K562 (cell line): ENCODE results near the gene SLCO3A1. TPM values are rescaled to one million over a fixed set of nuclear protein-coding genes. Genes with fewer than 3 reads are reported as not detected.

Source experiments
- ATAC-seq: fragments of 200-7000 bp; cut with Tn5 transposase; 3 replicates; pipeline ENCODE4 v1.9.1; 2020; ENCODE audit warnings: moderate library complexity
- BruUV-seq: library from RNA; stranded (reverse); fragments of 400-500 nt; replicated peaks from 2 replicates; lab custom pipeline; 2021; lab: Mats Ljungman, UMichigan
- CTCF ChIA-PET: fragments of 300-600 bp; formaldehyde crosslinking; extraction: SDS; loops from one replicate; lab custom pipeline; 2021; ENCODE audit warnings: low intra/inter-chr PET ratio; lab: Yijun Ruan, JAX
- POLR2A ChIA-PET: fragments of 300-600, 350-650 bp; sonication (Branson Sonifier 250); formaldehyde crosslinking; extraction: SDS; loops from one replicate; lab custom pipeline; 2021; ENCODE audit warnings: antibody characterized with exemption, inconsistent platforms; lab: Yijun Ruan, JAX
- DNase-seq, 4 experiments: peaks; one replicate each; pipeline versions ENCODE4 v3.0.0 to v3.0.0-alpha.2; 2011 to 2018; ENCODE audit warnings: low spot score in 3 of 4, mixed read lengths in 3 of 4; ENCODE audit errors: extremely low read depth in 1 of 4
- FAIRE-seq: peaks from 2 replicates; lab custom pipeline; 2011; peaks lifted over from hg19 to GRCh38; lab: Jason Lieb, UNC
- H2AFZ ChIP-seq: 2 replicates; pipeline ENCODE4 v1.6.0; 2011; ENCODE audit warnings: low read depth, low read length, control low read depth, inconsistent platforms
- H3K27ac ChIP-seq: fragments of 200-600 bp; 3 replicates; pipeline ENCODE4 v1.8.0; 2011; ENCODE audit warnings: low read depth, mild to moderate bottlenecking, control low read depth, inconsistent platforms, low read length, moderate library complexity, mixed read lengths; ENCODE audit errors: extremely low read depth
- H3K27me3 ChIP-seq, 2 experiments: fragments of 300-600 bp in 1 of 2; 2 replicates in 1 of 2; 3 replicates in 1 of 2; pipeline versions ENCODE4 v1.6.0 to v1.8.0; 2011; ENCODE audit warnings: inconsistent platforms in 2 of 2, low read length in 2 of 2, mild to moderate bottlenecking in 1 of 2, mixed read lengths in 1 of 2, moderate library complexity in 1 of 2; ENCODE audit not compliant: control insufficient read depth in 2 of 2, insufficient read depth in 2 of 2
- H3K36me3 ChIP-seq: fragments of 300-600 bp; 3 replicates; pipeline ENCODE4 v1.8.0; 2011; ENCODE audit warnings: mild to moderate bottlenecking, low read length, inconsistent platforms; ENCODE audit not compliant: control insufficient read depth, insufficient read depth
- H3K4me1 ChIP-seq, 2 experiments: fragments of 200-600 bp in 1 of 2; replicated peaks in 1 of 2; 2 replicates in 1 of 2; 3 replicates in 1 of 2; pipeline versions ENCODE4 v1.5.1 to v1.8.0; 2011; ENCODE audit warnings: inconsistent platforms in 2 of 2, low read length in 2 of 2, mild to moderate bottlenecking in 1 of 2, mixed read lengths in 1 of 2, moderate library complexity in 1 of 2; ENCODE audit not compliant: control insufficient read depth in 2 of 2, insufficient read depth in 2 of 2
- H3K4me2 ChIP-seq: 2 replicates; pipeline ENCODE4 v1.6.1; 2011; ENCODE audit warnings: low read length, control low read depth, inconsistent platforms, mixed read lengths; ENCODE audit not compliant: insufficient read depth
- H3K4me3 ChIP-seq: fragments of 200-600 bp; sonication (generic), shearing (Covaris generic); 2 replicates; pipeline ENCODE4 v1.5.1; 2016; ENCODE audit warnings: control low read depth, inconsistent platforms
- H3K79me2 ChIP-seq: fragments of 200-600 bp; 3 replicates; pipeline ENCODE4 v1.8.0; 2011; ENCODE audit warnings: low read length, inconsistent platforms; ENCODE audit not compliant: control insufficient read depth, insufficient read depth
- H3K9ac ChIP-seq, 2 experiments: 2 replicates each; pipeline versions ENCODE4 v1.6.0 to v1.6.1; 2011; ENCODE audit warnings: low read depth in 2 of 2, low read length in 2 of 2, control low read depth in 1 of 2, inconsistent platforms in 1 of 2, mild to moderate bottlenecking in 1 of 2, mixed read lengths in 1 of 2; ENCODE audit not compliant: insufficient read depth in 1 of 2
- H3K9me1 ChIP-seq: one replicate; pipeline ENCODE4 v1.6.0; 2011; ENCODE audit warnings: inconsistent platforms, mild to moderate bottlenecking, low read length, moderate library complexity; ENCODE audit not compliant: control insufficient read depth, insufficient read depth
- H3K9me3 ChIP-seq: replicated peaks from 2 replicates; pipeline ENCODE4 v1.5.1; 2011; ENCODE audit warnings: low read depth, low read length, inconsistent platforms; ENCODE audit not compliant: control insufficient read depth, insufficient read depth
- H4K20me1 ChIP-seq: replicated peaks from 2 replicates; pipeline ENCODE4 v1.6.1; 2011; ENCODE audit warnings: low read length, inconsistent platforms, mixed read lengths; ENCODE audit not compliant: control insufficient read depth, insufficient read depth
- BRCA1 ChIP-seq, 2 experiments: fragments of 450-650 bp in 1 of 2; sonication (generic) in 1 of 2; formaldehyde crosslinking in 1 of 2; IDR thresholded peaks; 2 replicates each; pipeline versions ENCODE4 v1.5.0 to v1.6.1; 2017 to 2020; ENCODE audit warnings: mild to moderate bottlenecking in 1 of 2, missing genetic modification reagents in 1 of 2
- ELF4 ChIP-seq: fragments of 450-650 bp; formaldehyde crosslinking; IDR thresholded peaks from 2 replicates; pipeline ENCODE4 v1.4.0; 2022; ENCODE audit warnings: missing genetic modification characterization
- MTF1 ChIP-seq: fragments of 250-450 bp; sonication (Bioruptor Pico); IDR thresholded peaks from 2 replicates; pipeline ENCODE4 v1.9.0; 2021; ENCODE audit warnings: moderate library complexity, mild to moderate bottlenecking, inconsistent platforms, borderline replicate concordance
- PURB ChIP-seq: sonication (generic); formaldehyde crosslinking; IDR thresholded peaks from 2 replicates; pipeline ENCODE4 v1.9.0; 2021; ENCODE audit warnings: low read depth, mild to moderate bottlenecking, missing genetic modification reagents
- TCF7L2 ChIP-seq: fragments of 150-350 bp; IDR thresholded peaks from 2 replicates; pipeline ENCODE4 v1.6.1; 2016; ENCODE audit warnings: low read depth, mild to moderate bottlenecking, low read length, moderate library complexity
- TFAP4 ChIP-seq: sonication (generic); formaldehyde crosslinking; IDR thresholded peaks from 2 replicates; pipeline ENCODE4 v1.8.0; 2022; ENCODE audit warnings: missing genetic modification reagents, mild to moderate bottlenecking, moderate library complexity, borderline replicate concordance
- ZBTB40 ChIP-seq, 2 experiments: fragments of 450-650 bp in 1 of 2; sonication (generic) in 1 of 2; formaldehyde crosslinking in 1 of 2; IDR thresholded peaks; 2 replicates each; pipeline versions ENCODE4 v1.7.1 to v1.9.0; 2016 to 2022; ENCODE audit warnings: inconsistent platforms in 1 of 2, mild to moderate bottlenecking in 1 of 2, missing genetic modification reagents in 1 of 2
- ZFP91 ChIP-seq: sonication (generic); formaldehyde crosslinking; IDR thresholded peaks from 2 replicates; pipeline ENCODE4 v1.8.0; 2022; ENCODE audit warnings: mild to moderate bottlenecking, missing genetic modification reagents
- WGBS: fragments of 100-300 bp; shearing (Covaris generic); methylation state at CpG from one replicate; pipeline ENCODE4 v1.1.6; 2016; ENCODE audit warnings: low coverage, mixed read lengths; ENCODE audit not compliant: insufficient coverage; ENCODE audit errors: missing lambda C conversion rate; 5-methylcytosine and 5-hydroxymethylcytosine counted together
- in situ Hi-C: fragments of 300-500 bp; cut with MboI; formaldehyde crosslinking; loops from 4 replicates; pipeline ENCODE4 v1.15.0; 2018; ENCODE audit warnings: inconsistent platforms, mixed read lengths
- intact Hi-C: fragments of 100-400 bp; cut with micrococcal nuclease; formaldehyde crosslinking; loops from 2 replicates; pipeline ENCODE4 v1.14.2; 2022
- polyA plus RNA-seq, 8 experiments: library from polyadenylated mRNA; depleted of rRNA in 4 of 8; stranded (reverse) in 5 of 8; unstranded in 3 of 8; fragments of >200 nt; fragmentation: Nextera tagmentation in 2 of 8; fragmentation: Illumina TruSeq in 1 of 8; extraction: Ambion mirVana in 2 of 8; extraction: Trizol in 1 of 8; gene quantifications; 2 replicates each; pipeline versions ENCODE4 v1.2.1 to v1.2.3, GENCODE V29; 2011 to 2014; ENCODE audit warnings: inconsistent platforms in 1 of 8, missing spikeins in 1 of 8
- total RNA-seq, 7 experiments: library from RNA; depleted of rRNA in 6 of 7; stranded (reverse); fragments of >200 nt in 6 of 7; fragmentation: Illumina TruSeq in 2 of 7; extraction: Trizol in 2 of 7; gene quantifications; 2 replicates each; pipeline versions ENCODE4 v1.2.1 to v1.2.3, GENCODE V29; 2011 to 2021; ENCODE audit warnings: low replicate concordance in 1 of 7

Gene SLCO3A1
- total and polyA plus RNA-seq, 9 of the 15 experiments (the other 6 are each of a cell fraction or from before 2014, with no cell fraction given): 0.01 to 0.84 (median 0.06) TPM; not detected in 3

GRCh38 chr15:91855684-91856489 lies 2.4 kb downstream of the SLCO3A1 start:
- ATAC-seq (no peak), FAIRE-seq (no peak), DNase-seq (peak in 2 of 4 experiments; percentile 15)
- H3K27ac ChIP-seq: no peak overlapping the region
- POLR2A ChIA-PET: interaction anchor here (0.6 kb wide), 1 partner anchor 909 kb away, joined by 3 read pairs; no protein-coding TSS in a partner anchor
- H2AFZ ChIP-seq: no peak overlapping the region
- intact Hi-C loops (no loop called here), in situ Hi-C loops (no loop called here)
- CTCF ChIA-PET: no interaction called here
- H3K79me2 ChIP-seq: no peaks in the 10 kb centered on the region
- peaks cover 0 to 15% of the 10 kb centered on the region in 2 experiments; a peak in 3 of 5 replicates for H3K27me3 ChIP-seq
- no peak overlapping the region for H3K9ac ChIP-seq
- no TSS peak for BruUV-seq
- no peak overlapping the region for H3K4me3 ChIP-seq
- peaks cover 0 to 17% of the 10 kb centered on the region in 2 experiments; a peak in 2 of 5 replicates for H3K4me1 ChIP-seq
- no peaks in the 10 kb centered on the region for H4K20me1 ChIP-seq
- WGBS: under 1% methylated on average over 14 of the region's 14 CpGs
- H3K4me2 ChIP-seq: no peak overlapping the region
- no peaks in the 10 kb centered on the region for H3K9me3 ChIP-seq
- H3K36me3 ChIP-seq: no peaks in the 10 kb centered on the region
- H3K9me1 ChIP-seq: no peaks in the 10 kb centered on the region
- TF ChIP-seq TFAP4 (CRISPR knock-in tag) (no peak), ZFP91 (CRISPR knock-in tag) (no peak), TCF7L2 (no peak), PURB (no peak), ZBTB40 (IDR thresholded peaks at IDR 0.05) (no peak), ZBTB40 (CRISPR knock-in tag; IDR thresholded peaks at IDR 0.05) (no peak), BRCA1 (IDR thresholded peaks at IDR 0.05) (no peak), BRCA1 (CRISPR knock-in tag; IDR thresholded peaks at IDR 0.05) (no peak), MTF1 (no peak), ELF4 (CRISPR knock-in tag) (no peak)
